GM12878 (cell line): ENCODE data around the gene RIMBP2. TPM values are rescaled to one million over a fixed set of nuclear protein-coding genes. Genes with fewer than 3 reads are reported as not detected.

Experiments
- ATAC-seq: fragments of 200-7000 bp; cut with Tn5 transposase; 3 replicates; pipeline ENCODE4 v1.9.1; 2020; ENCODE audit warnings: mild to moderate bottlenecking, moderate library complexity
- BruUV-seq: library from RNA; stranded (reverse); fragments of 400-500 nt; replicated peaks from 2 replicates; lab custom pipeline; 2021; lab: Mats Ljungman, UMichigan
- CTCF ChIA-PET: fragments of 300-600 bp; sonication (Branson Sonifier 250); formaldehyde crosslinking; extraction: SDS; loops from one replicate; lab custom pipeline; 2021; ENCODE audit warnings: inconsistent platforms; lab: Yijun Ruan, JAX
- POLR2A ChIA-PET: fragments of 350-600 bp; formaldehyde crosslinking; extraction: SDS; loops from one replicate; lab custom pipeline; 2021; ENCODE audit warnings: inconsistent platforms; lab: Charles Lee
- RAD21 ChIA-PET: fragments of 300-600 bp; sonication (Branson Sonifier 250); formaldehyde crosslinking; loops from one replicate; lab custom pipeline; 2023; ENCODE audit warnings: antibody characterized with exemption; ENCODE audit not compliant: unreplicated experiment; lab: Charles Lee
- SMC1A ChIA-PET: fragments of 300-600 bp; sonication (Branson Sonifier 250); formaldehyde crosslinking; loops from one replicate; lab custom pipeline; 2023; ENCODE audit not compliant: unreplicated experiment, uncharacterized antibody; lab: Charles Lee
- DNase-seq: peaks from one replicate; pipeline ENCODE4 v3.0.0-alpha.2; 2011; ENCODE audit warnings: low read depth, low spot score
- FAIRE-seq: peaks from 3 replicates; lab custom pipeline; 2011; peaks lifted over from hg19 to GRCh38; lab: Jason Lieb, UNC
- H2AFZ ChIP-seq: 2 replicates; pipeline ENCODE4 v1.6.0; 2011; ENCODE audit warnings: low read depth, low read length, control low read depth; ENCODE audit not compliant: control insufficient read depth
- H3K27ac ChIP-seq: 2 replicates; pipeline ENCODE4 v1.5.1; 2011; ENCODE audit warnings: control low read depth; ENCODE audit not compliant: control insufficient read depth, insufficient read depth
- H3K27me3 ChIP-seq, 2 experiments: replicated peaks in 1 of 2; 2 replicates each; pipeline versions ENCODE4 v1.6.0 to v1.6.1; 2011; ENCODE audit warnings: low read length in 1 of 2; ENCODE audit not compliant: control insufficient read depth in 2 of 2, insufficient read depth in 2 of 2
- H3K36me3 ChIP-seq, 2 experiments: 2 replicates each; pipeline ENCODE4 v1.5.1; 2011; ENCODE audit warnings: low read length in 1 of 2; ENCODE audit not compliant: control insufficient read depth in 2 of 2, insufficient read depth in 2 of 2
- H3K4me1 ChIP-seq: 2 replicates; pipeline ENCODE4 v1.6.1; 2011; ENCODE audit warnings: mild to moderate bottlenecking, low read length, moderate library complexity, mixed read lengths; ENCODE audit not compliant: control insufficient read depth, insufficient read depth
- H3K4me2 ChIP-seq: 2 replicates; pipeline ENCODE4 v1.6.0; 2011; ENCODE audit warnings: control low read depth; ENCODE audit not compliant: control insufficient read depth, insufficient read depth
- H3K4me3 ChIP-seq: fragments of 200-600 bp; sonication (generic); 2 replicates; pipeline ENCODE4 v1.5.1; 2016
- H3K79me2 ChIP-seq: 2 replicates; pipeline ENCODE4 v1.6.0; 2011; ENCODE audit warnings: low read length; ENCODE audit not compliant: control insufficient read depth, insufficient read depth
- H3K9ac ChIP-seq: 2 replicates; pipeline ENCODE4 v1.8.0; 2011; ENCODE audit warnings: low read length, control low read depth, mixed read lengths; ENCODE audit not compliant: control insufficient read depth, insufficient read depth
- H3K9me3 ChIP-seq: replicated peaks from 3 replicates; pipeline ENCODE4 v1.5.1; 2011; ENCODE audit warnings: mild to moderate bottlenecking, low read length; ENCODE audit not compliant: control insufficient read depth, insufficient read depth
- H4K20me1 ChIP-seq: 2 replicates; pipeline ENCODE4 v1.6.0; 2011; ENCODE audit not compliant: control insufficient read depth, insufficient read depth
- ATF2 ChIP-seq: IDR thresholded peaks from 2 replicates; pipeline ENCODE4 v1.6.1; 2012; ENCODE audit warnings: low read length, inconsistent platforms
- BRCA1 ChIP-seq: IDR thresholded peaks from 2 replicates; pipeline ENCODE4 v1.6.1; 2011; ENCODE audit warnings: low read depth, low read length, improper control_type of control experiment
- CHD1 ChIP-seq: IDR thresholded peaks from 2 replicates; pipeline ENCODE4 v1.6.1; 2012; ENCODE audit warnings: low read depth, low read length, improper control_type of control experiment
- HDGF ChIP-seq: fragments of 450-650 bp; IDR thresholded peaks from 2 replicates; pipeline ENCODE4 v1.6.1; 2016; ENCODE audit warnings: antibody characterized with exemption
- IRF5 ChIP-seq: fragments of 450-650 bp; IDR thresholded peaks from 2 replicates; pipeline ENCODE4 v1.6.1; 2017; ENCODE audit warnings: borderline replicate concordance
- KLF5 ChIP-seq: fragments of 450-650 bp; IDR thresholded peaks from 2 replicates; pipeline ENCODE4 v1.6.1; 2014; ENCODE audit warnings: mild to moderate bottlenecking; ENCODE audit not compliant: partially characterized antibody
- MXI1 ChIP-seq: fragments of 150-350 bp; IDR thresholded peaks from 2 replicates; pipeline ENCODE4 v1.6.1; 2011; ENCODE audit warnings: low read depth, mild to moderate bottlenecking, inconsistent platforms, low read length, improper control_type of control experiment
- PRDM15 ChIP-seq: fragments of 450-650 bp; formaldehyde crosslinking; IDR thresholded peaks from 2 replicates; pipeline ENCODE4 v1.4.0; 2020; ENCODE audit warnings: mild to moderate bottlenecking, moderate library complexity
- RBBP5 ChIP-seq: fragments of 200-600 bp; sonication (generic); conservative IDR thresholded peaks from 2 replicates; pipeline ENCODE4 v1.6.1; 2016
- SMAD1 ChIP-seq: fragments of 450-650 bp; IDR thresholded peaks from 2 replicates; pipeline ENCODE4 v1.6.1; 2018; ENCODE audit warnings: mild to moderate bottlenecking, low read depth; ENCODE audit not compliant: partially characterized antibody
- TBL1XR1 ChIP-seq: IDR thresholded peaks from 2 replicates; pipeline ENCODE4 v1.6.1; 2012; ENCODE audit warnings: low read depth, low read length, improper control_type of control experiment
- ZNF207 ChIP-seq: fragments of 450-650 bp; IDR thresholded peaks from 2 replicates; pipeline ENCODE4 v1.6.1; 2014; ENCODE audit warnings: antibody characterized with exemption, mild to moderate bottlenecking, borderline replicate concordance
- WGBS: methylation state at CpG from one replicate; pipeline ENCODE4 v1.1.6; 2016; ENCODE audit warnings: low lambda C conversion rate; ENCODE audit not compliant: insufficient replicate concordance, insufficient coverage; ENCODE audit errors: missing lambda C conversion rate; 5-methylcytosine and 5-hydroxymethylcytosine counted together
- in situ Hi-C: fragments of 300-500 bp; cut with MboI; formaldehyde crosslinking; loops from 9 replicates; pipeline ENCODE4 v1.14.3; 2018; ENCODE audit warnings: mixed read lengths
- intact Hi-C: fragments of 100-400 bp; cut with micrococcal nuclease; formaldehyde crosslinking; loops from one replicate; pipeline ENCODE4 v1.14.2; 2022; ENCODE audit not compliant: unreplicated experiment
- polyA plus RNA-seq, 11 experiments: library from polyadenylated mRNA; depleted of rRNA in 4 of 11; unstranded in 6 of 11; stranded (reverse) in 5 of 11; fragments of >200 nt; fragmentation: Nextera tagmentation in 4 of 11; fragmentation: Illumina TruSeq in 1 of 11; extraction: Ambion mirVana in 4 of 11; extraction: Trizol in 1 of 11; gene quantifications; 1 replicate in 1 of 11; 2 replicates in 10 of 11; pipeline versions ENCODE4 v1.2.1 to v1.2.3, GENCODE V29; 2011 to 2016; ENCODE audit warnings: inconsistent platforms in 2 of 11, missing spikeins in 2 of 11, low read depth in 1 of 11
- total RNA-seq, 4 experiments: library from RNA; depleted of rRNA in 3 of 4; stranded (reverse); fragments of >200 nt in 3 of 4; fragmentation: Illumina TruSeq in 1 of 4; extraction: Trizol in 1 of 4; gene quantifications; 2 replicates each; pipeline versions ENCODE4 v1.2.1 to v1.2.3, GENCODE V29; 2013 to 2021

Gene RIMBP2
- total and polyA plus RNA-seq, 10 of the 15 experiments (the other 5 are each of a cell fraction or from before 2014, with no cell fraction given) = 0.04 to 2.9 (median 0.07) TPM; not detected in 1

GRCh38 chr12:130424858-130425697 is 291.0 kb downstream of the RIMBP2 start:
- SMC1A ChIA-PET = no interaction called here
- no peaks in the 10 kb centered on the region for H3K36me3 ChIP-seq
- no peak overlapping the region for H3K9ac ChIP-seq
- 71% methylated on average over 36 of the region's 36 CpGs for WGBS
- no peaks in the 10 kb centered on the region for H3K27me3 ChIP-seq
- no peak for ATAC-seq
- CTCF ChIA-PET = interaction anchor here (0.6 kb wide), 1 partner anchor 323 kb away, joined by 3 read pairs; no protein-coding TSS in a partner anchor
- no peak for DNase-seq
- TF ChIP-seq CHD1 (no peak), TBL1XR1 (no peak), PRDM15 (CRISPR knock-in tag) (no peak), ATF2 (no peak), HDGF (no peak), KLF5 (no peak), MXI1 (no peak), SMAD1 (no peak), RBBP5 (no peak), ZNF207 (no peak), BRCA1 (no peak), IRF5 (no peak)
- H3K4me3 ChIP-seq = no peak overlapping the region
- H4K20me1 ChIP-seq = no peaks in the 10 kb centered on the region
- intact Hi-C loops (no loop called here), in situ Hi-C loops (no loop called here)
- POLR2A ChIA-PET = no interaction called here
- H3K9me3 ChIP-seq = no peaks in the 10 kb centered on the region; the same call in 2 of the 3 replicates
- H3K79me2 ChIP-seq = no peaks in the 10 kb centered on the region
- no peak overlapping the region for H2AFZ ChIP-seq
- H3K4me2 ChIP-seq = no peak overlapping the region
- RAD21 ChIA-PET = no interaction called here
- FAIRE-seq = no peak
- no peaks in the 10 kb centered on the region for H3K4me1 ChIP-seq
- no TSS peak for BruUV-seq
- H3K27ac ChIP-seq = no peak overlapping the region
